ENCODE data around the gene IMPG2. TPM values are rescaled to one million over a fixed set of nuclear protein-coding genes. Genes with fewer than 3 reads are reported as not detected.

Gene IMPG2
- total and polyA plus RNA-seq, 4 donors = 0.01 to 0.37 (median 0.25) TPM; not detected in 1

GRCh38 chr3:101177577-101177976 is 142.8 kb downstream of the IMPG2 start:
- DNase-seq (ENCODE audit: low spot score) = no peak
- Histone ChIP-seq H3K9ac (ENCODE audit: low read depth in 1 of 2, low read length in 2 of 2) (no peak overlapping the region), H3K9me3 (ENCODE audit: control insufficient read depth in 4 of 4, low read length in 3 of 4) (no peaks in the 10 kb centered on the region), H3K4me3 (ENCODE audit: low read depth in 1 of 3, low read length in 3 of 3) (no peak overlapping the region), H3K36me3 (ENCODE audit: control insufficient read depth in 4 of 4, insufficient read depth in 3 of 4, low read depth in 1 of 4, low read length in 3 of 4) (no peaks in the 10 kb centered on the region), H3K4me1 (ENCODE audit: control insufficient read depth in 4 of 4, insufficient read depth in 4 of 4, low read length in 3 of 4) (no peaks in the 10 kb centered on the region), H3K27ac (ENCODE audit: low read depth in 1 of 2, low read length in 2 of 2) (no peak overlapping the region), H3K27me3 (ENCODE audit: control insufficient read depth in 4 of 4, insufficient read depth in 4 of 4, low read length in 3 of 4) (no peaks in the 10 kb centered on the region)
- TF ChIP-seq SP1 (IDR thresholded peaks at IDR 0.05) (no peak), EGR1 (IDR thresholded peaks at IDR 0.05; ENCODE audit: low read depth in 2 of 2) (no peak), RAD21 (IDR thresholded peaks at IDR 0.05) (no peak), MAX (IDR thresholded peaks at IDR 0.05) (no peak), JUND (IDR thresholded peaks at IDR 0.05) (no peak), ATF3 (IDR thresholded peaks at IDR 0.05) (no peak), CTCF (IDR thresholded peaks at IDR 0.05; ENCODE audit: low read depth, low read length, missing input control) (no peak), TAF1 (conservative IDR thresholded peaks at IDR 0.05) (no peak), RXRA (IDR thresholded peaks at IDR 0.05) (no peak), FOXA1 (IDR thresholded peaks at IDR 0.05) (no peak), YY1 (IDR thresholded peaks at IDR 0.05) (no peak), GABPA (IDR thresholded peaks at IDR 0.05 in 1 of 2, conservative IDR thresholded peaks at IDR 0.05 in 1 of 2) (no peak), ZBTB33 (IDR thresholded peaks at IDR 0.05) (no peak), HNF4G (IDR thresholded peaks at IDR 0.05) (no peak), HNF4A (conservative IDR thresholded peaks at IDR 0.05) (no peak)

Other genes starting within 250 kb of the IMPG2 start
- gene SENP7, start 192.6 kb upstream of the IMPG2 start, total RNA-seq = 10 to 100 TPM in 1 of 2 donors, 1 to 10 TPM in 1; 9.7 to 18.5 TPM
- gene SENP7, start 192.6 kb upstream of the IMPG2 start, polyA plus RNA-seq = 1 to 10 TPM; 1.9 to 3.9 TPM
- 10 to 100 TPM; 12.6 to 18.1 TPM for gene TRMT10C, start 241.3 kb upstream of the IMPG2 start, total RNA-seq
- 10 to 100 TPM; 14.9 to 30.3 TPM for gene TRMT10C, start 241.3 kb upstream of the IMPG2 start, polyA plus RNA-seq

All from liver (tissue), 9 donors.